Fibroblast of skin of right biceps (primary cell): ENCODE measurements around the gene TRAPPC3.

Experiments used
- DNase-seq: peaks from one replicate; pipeline ENCODE4 v3.0.0-alpha.2; 2013

TRAPPC3 gene

GRCh38 chr1:36125129-36125991, 23.9 kb downstream of the TRAPPC3 start, which contains the start of gene COL8A2:
Gene COL8A2, minus strand, starts transcription at chr1:36125222. Its CDS starts 24,980 bp downstream, at chr1:36100242.
- no peak for DNase-seq

DNA sequence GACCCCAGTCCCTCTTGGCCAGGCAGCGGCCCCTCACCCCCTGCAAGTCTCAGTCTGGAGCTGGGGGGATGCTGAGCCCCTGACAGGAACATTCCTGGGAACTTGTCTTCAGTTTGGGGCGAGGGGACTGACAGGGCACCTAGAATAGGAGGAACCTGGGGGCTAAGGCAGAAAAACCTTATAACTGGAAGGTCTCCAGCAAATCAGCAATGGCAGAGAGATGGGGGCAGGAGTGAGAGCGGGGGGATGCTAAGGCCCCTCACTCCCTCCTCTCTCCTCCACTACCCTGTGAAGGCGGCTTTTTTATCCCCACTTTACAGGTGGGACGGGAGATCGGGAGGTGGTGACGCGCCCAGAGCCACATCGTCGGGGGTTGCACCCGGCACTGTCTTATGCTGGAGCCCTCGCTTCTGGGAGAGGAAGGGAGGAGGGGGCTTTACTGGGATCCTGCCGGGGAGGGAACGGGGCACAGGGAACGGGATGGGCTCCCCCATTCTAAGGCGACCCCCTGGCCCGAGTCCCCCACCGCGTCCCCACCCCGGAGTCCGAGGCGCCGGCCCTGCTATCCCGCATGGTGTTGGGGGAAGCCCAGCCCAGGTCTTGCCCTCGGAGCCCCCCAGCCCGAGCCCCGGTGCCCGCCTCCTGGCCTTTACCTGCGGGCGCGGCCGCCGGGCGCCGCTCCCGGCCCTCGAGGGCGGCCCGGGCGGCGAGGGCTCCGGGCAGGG, 24.7 kb downstream of the TRAPPC3 start:
- no peak for DNase-seq

DNA sequence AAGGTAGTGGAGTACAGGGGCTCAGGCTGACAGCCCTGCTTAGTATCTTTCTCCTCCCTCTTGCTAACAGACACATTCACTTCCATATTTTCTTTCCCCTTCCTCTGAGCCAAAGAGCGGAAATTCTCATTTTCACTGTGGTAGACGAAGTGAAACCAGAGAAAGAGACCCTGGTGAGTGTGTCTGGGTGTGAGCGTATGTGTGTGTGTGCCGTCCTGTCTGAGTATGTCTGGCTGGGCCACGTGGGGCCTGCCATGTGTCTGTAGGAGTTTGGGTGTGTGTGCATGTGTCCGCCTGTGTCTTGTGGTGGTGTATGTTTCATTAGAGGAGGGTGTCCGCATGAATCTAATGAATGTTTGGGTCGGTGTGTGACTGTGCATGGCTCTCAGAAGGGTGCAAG, 25.9 kb downstream of the TRAPPC3 start:
- DNase-seq: peak; percentile 40

- DNase-seq: no peak
These were observed 26.9 kb downstream of the TRAPPC3 start for GRCh38 chr1:36122062-36123030.

GRCh38 chr1:36119456-36119855, 29.8 kb downstream of the TRAPPC3 start:
- peak; percentile 26 for DNase-seq

DNA sequence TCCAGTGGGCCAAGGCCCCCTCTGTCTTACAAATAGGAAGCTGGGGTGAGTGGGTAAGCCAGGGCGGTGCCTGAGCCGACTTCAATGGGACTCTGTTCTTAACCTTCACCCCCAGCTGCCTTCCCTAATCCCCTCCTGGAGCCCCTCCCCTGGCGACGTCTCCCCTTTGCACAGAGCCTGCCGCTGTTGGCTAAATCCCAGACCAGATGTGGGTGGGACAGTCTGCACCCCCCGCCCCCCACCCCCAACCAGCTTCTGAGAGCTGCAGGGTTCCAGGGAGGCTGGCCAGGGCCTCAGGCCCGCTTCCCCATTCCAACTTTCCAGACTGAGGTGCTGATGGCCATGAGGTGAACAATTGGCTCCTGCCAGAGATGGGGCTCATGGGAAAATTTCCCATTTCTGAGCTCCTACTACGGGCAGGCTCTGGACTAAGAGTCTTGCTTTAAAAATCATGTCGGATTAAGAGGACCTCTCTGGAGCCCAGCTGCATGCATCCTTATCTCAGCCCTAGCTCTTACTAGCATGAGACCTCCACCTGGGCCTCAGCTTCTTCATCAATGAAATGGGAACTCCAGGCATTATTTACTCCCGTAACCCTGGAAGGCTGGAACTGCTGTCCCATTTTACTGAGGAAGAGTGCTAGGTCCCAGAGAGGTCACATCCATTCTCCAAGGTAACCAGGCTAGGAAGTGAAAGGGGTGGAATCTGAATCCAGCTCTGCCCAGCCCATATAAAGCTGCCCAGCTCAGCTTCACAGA, 30.7 kb downstream of the TRAPPC3 start:
- DNase-seq: no peak

DNA sequence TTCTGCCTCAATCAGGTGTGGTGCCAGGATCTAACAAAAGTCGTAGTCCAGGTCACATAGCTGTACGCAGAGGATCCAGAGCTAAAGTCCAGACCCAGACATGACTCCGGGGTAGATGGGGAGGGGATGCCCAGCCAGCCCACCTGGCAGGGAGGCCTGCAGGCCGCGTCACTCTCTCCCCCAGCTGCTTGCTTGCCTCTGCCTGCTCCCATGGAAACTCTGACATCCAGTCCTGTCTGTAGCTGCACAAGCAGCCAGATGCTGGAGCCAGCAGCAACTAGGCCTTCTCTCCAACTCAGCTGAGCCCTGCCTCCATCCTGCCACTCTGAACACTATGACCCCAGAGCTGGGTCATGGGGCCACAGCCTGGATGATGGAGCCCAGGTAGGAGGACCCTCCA, 32.4 kb downstream of the TRAPPC3 start:
- DNase-seq: no peak

DNA sequence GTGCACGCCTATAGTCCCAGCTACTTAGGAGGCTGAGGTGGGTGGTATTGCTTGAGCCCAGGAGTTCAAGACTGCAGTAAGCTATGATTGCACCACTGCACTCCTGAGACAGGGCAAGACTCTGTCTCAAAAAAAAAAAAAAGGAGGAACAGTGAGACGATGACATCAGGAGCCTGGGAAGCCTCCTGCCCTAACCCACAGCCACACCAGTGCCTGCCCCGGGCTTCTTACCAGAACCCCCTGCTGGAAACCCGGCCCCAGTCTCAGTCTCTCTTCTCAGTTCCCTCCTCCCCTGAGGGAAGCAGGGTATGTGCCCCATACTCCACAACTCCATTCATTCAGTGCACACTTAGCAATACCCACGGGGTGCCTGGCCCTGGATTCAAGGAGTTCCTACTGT, 33.4 kb downstream of the TRAPPC3 start:
- DNase-seq: peak; percentile 51

DNA sequence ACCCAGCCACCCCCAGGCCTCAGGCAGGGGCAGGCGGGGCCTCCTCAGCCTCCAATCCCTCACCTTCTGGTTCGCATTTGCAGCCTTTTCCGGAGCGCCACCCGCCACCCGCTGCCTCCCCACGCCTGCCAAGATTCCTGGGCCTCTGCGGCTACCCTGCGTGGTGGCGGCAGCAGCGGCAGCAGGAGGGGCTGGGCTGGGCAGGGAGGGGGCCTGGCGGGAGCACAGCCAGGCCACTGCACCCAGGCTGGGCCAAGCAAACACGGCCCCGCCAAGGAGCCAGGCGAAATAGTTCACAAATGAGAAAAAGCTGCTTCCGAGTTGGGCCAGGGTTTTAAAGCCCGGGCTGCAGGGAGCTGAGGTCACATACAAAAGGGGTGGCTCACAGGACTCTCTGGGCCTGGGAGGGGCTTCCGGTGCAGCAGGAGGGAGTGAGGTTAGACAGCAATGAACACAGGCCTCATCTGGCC, 34.1 kb downstream of the TRAPPC3 start:
- DNase-seq: peak; percentile 83

DNA sequence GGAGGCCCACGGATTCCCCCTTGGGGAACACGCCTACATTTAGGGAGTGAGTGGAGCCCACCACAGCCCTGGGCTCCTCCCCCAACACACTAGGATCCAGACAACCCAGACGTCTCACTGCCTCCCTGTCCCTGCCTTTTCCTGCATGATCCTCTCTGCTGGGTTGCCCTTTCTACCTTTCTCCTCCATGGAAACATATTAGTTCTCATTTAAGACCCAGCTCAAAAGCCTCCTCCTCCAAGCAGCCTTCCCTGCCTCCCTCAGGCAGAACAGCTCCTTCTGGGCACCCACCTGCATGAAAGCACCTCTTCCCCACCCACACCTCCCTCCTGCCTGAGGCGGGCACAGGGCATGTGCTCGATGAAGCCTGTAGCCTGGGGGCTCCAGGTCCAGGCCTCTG, 34.9 kb downstream of the TRAPPC3 start:
- no peak for DNase-seq

DNA sequence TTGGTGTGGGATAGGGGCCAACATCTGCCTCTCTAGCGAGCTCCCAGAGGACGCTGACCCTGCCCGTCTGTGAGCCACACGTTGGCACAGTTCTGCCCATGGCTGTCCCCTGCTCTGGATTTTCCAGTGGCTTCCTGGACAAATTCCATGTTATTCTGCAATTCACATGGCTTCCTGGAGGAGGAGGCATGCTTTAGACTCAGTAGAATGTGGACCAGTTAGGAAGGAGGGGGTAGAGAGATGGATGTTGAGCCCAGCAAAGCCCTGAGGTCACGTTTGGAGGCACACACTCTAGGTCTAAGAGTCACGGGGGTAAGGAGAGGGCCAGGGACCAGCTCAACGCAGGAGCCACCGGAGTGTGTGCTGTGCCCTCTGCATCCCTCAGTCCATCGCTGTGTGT, 36.5 kb downstream of the TRAPPC3 start:
- DNase-seq: no peak

GRCh38 chr1:36111151-36111550, 38.1 kb downstream of the TRAPPC3 start:
- DNase-seq: no peak

DNA sequence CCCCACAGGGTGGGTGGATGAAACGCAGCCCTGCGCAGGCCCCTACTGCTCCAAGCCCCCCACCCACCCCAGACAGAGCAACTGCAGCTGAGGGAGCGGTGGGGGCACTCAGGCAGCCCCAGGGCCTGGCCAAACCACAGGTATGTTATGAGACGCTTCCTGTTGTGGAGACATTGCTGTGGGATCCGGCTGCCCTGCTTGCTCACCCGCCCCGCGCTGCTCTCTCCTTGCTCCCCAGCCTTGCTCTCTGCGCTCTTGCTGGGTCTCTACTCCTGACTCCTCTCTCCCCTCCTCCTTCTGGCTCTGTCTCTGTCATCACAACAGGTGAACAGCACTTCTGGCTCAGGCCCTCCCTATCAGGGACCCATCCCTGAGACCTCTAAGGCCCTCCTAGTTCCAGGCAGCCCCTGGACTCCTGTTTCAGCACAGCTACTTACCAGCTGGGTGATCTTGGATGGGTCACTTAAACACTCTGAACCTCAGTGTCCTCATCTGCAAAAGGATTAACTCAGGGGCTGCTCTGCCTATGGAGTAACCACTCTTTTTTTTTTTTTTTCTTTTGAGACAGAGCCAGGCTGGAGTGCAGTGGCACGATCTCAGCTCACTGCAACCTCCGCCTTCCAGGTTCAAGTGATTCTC, 40.1 kb downstream of the TRAPPC3 start:
- peak; percentile 87 for DNase-seq

GRCh38 chr1:36108314-36108713, 41.0 kb downstream of the TRAPPC3 start:
- peak; percentile 75 for DNase-seq

GRCh38 chr1:36107394-36107793, 41.9 kb downstream of the TRAPPC3 start:
- DNase-seq: no peak

GRCh38 chr1:36106269-36106668, 43.0 kb downstream of the TRAPPC3 start:
- no peak for DNase-seq

DNA sequence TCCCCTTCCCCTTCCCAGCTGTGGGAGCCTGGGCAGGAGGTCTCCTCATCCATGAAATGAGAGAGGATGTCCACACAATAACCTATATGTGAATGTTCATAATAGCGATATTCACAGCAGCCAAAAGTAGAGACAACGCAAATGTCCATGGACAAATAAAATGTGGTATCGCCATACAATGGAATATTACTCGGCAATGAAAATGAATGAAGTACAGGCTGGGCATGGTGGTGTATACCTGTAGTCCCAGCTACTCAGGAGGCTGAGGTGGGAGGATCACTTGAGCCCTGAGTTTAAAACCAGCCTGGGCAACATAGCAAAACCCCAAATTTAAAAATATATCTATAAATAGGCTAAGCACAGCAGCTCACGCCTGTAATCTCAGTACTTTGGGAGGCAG, 47.7 kb downstream of the TRAPPC3 start:
- DNase-seq: no peak

DNA sequence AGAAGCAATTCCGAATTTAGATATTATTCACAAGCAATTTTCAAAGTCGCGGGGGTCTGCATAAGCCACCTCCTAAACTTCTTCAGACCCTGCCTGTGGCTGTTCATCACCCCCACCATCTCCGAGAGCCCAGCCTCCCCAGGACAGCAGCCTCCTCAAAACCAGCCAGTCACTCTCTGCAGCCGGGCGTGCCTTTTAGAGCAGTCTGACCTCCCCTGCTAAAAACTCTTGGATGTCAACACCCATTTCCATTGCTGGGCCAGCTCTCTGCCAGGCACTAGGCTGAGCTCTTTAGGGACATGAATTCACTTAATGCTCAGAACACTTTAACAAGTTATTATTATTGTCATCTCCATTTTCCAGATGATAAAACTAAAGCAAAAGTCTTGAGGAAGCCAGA, 48.9 kb downstream of the TRAPPC3 start:
- DNase-seq: no peak

DNA sequence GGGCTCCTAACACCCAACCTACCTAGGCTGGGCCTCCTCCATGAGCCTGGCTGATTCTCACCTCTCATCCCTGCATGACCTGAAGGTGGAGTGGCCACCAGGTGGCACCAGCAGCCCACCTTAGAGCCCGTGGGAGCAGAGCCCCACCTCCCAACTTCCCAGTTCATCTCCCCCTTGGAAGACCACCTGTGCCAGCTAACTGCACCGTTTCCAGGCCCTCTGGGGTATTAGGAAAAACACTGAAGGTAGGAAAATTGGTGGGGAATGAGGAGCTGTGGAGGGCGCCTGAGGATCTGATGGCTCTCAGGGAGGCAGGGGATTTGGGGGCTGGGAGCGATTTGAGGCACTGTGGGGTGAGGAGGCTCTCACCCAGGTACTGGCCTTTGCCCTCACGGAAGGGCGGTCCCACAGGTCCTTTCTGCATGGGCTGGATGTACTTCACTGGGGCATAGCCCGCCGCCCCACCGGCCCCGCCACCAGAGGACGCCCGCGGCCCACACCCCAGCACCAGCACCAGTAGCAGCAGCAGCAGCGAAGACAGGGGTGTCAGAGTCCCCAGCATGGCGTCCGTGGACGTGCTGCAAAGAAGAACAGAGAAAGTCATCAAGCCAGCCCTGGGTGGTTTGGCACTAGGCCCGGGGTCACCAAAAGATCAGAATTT, 49.5 kb downstream of the TRAPPC3 start:
- peak; percentile 71 for DNase-seq

DNA sequence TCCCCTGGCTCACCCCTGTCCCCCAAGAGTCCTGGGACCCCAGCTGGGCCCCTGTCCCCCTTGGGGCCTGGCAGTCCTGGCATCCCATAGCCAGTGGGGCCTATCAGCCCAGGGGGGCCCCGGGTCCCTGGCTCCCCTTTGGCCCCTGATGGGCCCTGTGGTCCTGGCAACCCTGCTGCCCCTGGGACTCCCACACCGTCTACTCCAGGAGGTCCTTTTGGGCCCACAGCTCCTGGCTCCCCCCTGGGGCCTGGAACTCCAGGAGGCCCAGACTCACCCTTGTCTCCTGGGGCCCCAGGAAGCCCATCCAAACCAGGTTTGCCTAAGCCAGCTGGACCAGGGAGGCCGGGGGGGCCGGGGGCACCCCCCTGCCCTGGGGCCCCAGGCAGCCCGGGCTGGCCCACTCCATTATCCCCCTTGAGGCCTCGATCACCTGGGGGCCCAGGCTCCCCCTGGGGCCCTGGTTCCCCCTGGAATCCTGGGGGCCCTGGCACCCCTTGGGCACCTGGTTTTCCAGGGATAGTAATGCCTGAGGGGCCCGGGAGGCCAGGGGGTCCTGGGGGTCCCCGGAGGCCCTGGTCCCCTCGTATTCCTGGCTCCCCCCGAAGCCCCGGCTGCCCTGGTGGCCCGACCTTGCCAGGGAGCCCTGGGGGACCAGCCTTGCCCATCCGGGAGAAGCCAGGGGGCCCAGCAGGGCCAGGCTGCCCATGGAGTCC, 50.5 kb downstream of the TRAPPC3 start:
- no peak for DNase-seq
